C4-2B (cell line): ENCODE measurements around the gene SLC9A9.

Experiments used
- H3K27ac ChIP-seq: fragments of 450-650 bp; 2 replicates; pipeline ENCODE4 v1.5.1; 2017
- ZFX ChIP-seq: fragments of 450-650 bp; IDR thresholded peaks from 2 replicates; pipeline ENCODE4 v1.6.1; 2017
- TF ChIP-seq, protein P1 (sequence below): fragments of 450-650 bp; conservative IDR thresholded peaks from 2 replicates; pipeline ENCODE4 v1.5.1; 2017; ENCODE audit warnings: mild to moderate bottlenecking

The SLC9A9 gene

DNA sequence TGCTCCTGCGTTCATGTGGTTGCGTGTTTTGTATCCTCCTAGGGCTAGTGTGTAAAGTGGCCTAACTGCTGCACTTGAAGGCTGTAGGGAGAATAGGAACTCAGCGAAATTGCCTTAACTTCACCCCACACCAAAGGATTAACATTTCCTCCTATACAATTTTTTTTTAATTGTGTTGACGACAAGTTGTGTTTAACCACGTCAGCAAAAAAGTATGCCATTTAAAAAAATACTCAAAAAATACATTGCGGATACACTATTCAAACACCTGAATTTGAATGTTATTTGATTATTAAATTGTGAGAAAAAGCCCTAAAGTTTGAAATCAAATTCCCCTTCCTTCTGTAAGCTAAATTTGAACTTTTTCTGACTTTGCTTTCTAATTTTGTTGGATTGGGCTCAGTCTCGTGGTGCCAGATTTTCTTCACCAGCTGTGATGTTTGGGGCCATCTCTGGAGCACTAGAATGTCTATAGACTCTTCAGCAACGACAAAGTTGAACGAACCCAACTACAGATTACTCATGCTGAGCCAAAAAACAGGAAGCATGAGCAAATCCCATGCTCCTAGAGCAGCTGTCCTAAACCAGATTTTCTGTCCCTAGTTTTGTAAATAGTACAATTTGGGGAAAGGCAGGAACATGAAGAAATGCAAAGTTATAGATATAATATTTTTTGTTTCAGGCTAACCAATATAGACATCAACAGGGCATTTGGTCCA is 8.1 kb upstream of the SLC9A9 start:
- TF ChIP-seq, protein P1, sequence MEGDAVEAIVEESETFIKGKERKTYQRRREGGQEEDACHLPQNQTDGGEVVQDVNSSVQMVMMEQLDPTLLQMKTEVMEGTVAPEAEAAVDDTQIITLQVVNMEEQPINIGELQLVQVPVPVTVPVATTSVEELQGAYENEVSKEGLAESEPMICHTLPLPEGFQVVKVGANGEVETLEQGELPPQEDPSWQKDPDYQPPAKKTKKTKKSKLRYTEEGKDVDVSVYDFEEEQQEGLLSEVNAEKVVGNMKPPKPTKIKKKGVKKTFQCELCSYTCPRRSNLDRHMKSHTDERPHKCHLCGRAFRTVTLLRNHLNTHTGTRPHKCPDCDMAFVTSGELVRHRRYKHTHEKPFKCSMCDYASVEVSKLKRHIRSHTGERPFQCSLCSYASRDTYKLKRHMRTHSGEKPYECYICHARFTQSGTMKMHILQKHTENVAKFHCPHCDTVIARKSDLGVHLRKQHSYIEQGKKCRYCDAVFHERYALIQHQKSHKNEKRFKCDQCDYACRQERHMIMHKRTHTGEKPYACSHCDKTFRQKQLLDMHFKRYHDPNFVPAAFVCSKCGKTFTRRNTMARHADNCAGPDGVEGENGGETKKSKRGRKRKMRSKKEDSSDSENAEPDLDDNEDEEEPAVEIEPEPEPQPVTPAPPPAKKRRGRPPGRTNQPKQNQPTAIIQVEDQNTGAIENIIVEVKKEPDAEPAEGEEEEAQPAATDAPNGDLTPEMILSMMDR, result no peak
- TF ChIP-seq ZFX, result no peak
- no peak overlapping the region for H3K27ac ChIP-seq

- TF ChIP-seq, protein P1, result no peak
- no peak overlapping the region for H3K27ac ChIP-seq
Observed at GRCh38 chr3:143855183-143855582, 6.9 kb upstream of the SLC9A9 start.

DNA sequence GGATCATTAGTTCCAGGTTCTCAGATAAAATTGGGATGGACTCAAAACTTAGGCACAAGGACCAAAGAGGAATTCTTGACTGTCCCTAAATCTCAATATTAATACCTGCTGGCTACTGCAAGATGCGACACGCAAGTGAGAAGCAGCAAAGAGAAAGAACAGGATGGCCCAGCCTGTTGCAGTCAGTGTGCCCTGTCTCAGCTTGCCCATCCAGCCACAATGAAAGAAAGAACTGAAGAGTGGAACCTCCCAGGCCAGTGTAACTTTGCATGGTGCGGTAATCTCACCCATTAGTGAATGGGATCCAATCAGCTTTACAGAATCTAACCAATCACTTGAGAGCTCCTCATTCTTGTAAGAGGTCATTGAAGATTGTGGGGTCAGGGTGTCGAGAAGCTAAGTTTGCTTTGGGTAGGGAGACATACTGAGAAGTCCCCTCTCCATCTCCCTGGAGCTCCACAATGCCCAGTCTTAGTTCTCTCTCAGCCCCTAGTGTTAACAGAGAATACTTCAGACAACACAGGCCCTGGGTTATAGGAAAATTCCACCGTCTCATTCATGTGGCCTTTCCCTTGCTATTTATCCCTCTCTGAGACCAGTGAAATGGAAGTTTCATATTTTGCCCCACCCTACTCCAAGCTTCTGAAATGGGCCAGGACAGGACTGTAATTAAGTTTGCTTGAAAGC is 3.2 kb upstream of the SLC9A9 start:
- no peak for TF ChIP-seq ZFX
- TF ChIP-seq, protein P1, result no peak
- no peak overlapping the region for H3K27ac ChIP-seq

DNA sequence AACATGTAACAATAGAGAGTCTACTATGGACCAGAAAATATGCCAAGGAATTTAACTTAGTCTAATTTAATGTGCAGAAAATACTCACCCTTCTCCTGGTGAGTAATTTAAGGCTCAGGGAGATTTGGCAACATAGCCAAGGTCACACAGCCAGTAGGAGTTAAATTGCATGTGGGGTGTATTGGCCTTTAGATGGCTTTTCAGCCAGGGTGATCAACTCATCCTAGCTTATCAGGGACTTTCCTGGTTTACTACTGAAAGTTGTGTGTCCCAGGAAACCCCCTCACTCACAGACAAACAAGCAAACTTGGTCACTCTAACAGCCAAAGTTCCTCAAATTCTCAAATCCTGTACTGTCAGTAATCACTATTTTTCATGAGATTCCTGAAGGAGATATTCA is 2.6 kb upstream of the SLC9A9 start:
- no peak overlapping the region for H3K27ac ChIP-seq
- TF ChIP-seq, protein P1, result no peak
- no peak for TF ChIP-seq ZFX

DNA sequence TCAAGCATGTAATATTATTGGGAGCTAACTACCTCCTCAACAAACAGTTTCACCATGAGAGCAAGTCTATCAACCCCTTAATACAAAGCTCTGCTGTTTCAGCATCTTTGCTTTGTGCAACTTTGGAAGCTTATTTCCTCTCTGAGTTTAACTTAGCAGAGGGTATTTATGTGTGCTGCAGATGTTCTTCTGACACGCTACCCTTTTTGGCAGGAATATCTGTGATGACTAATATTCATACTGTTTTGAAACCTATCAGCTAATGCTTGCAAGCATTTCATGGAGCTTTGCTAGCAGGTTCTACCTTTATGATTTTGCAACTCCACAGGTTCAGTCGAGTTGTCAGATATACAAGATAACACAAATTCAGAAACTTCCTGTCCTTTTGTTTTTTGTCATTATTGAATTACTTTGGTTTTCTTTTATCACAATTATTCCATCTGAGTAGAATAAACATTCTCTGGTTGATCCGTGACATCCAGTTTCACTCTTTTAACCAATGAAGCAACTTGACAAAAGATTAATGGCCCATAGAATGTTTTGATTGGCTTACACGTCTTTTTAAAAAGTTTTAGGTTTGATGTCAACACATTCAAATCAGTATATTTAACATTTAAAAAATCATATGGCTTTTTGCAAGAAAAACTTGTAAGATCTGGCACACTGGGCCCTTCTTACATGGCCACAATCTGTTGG is 1.7 kb upstream of the SLC9A9 start:
- TF ChIP-seq, protein P1, result no peak
- TF ChIP-seq ZFX, result no peak
- no peak overlapping the region for H3K27ac ChIP-seq

- no peak overlapping the region for H3K27ac ChIP-seq
- TF ChIP-seq, protein P1, result no peak
- no peak for TF ChIP-seq ZFX
Observed at GRCh38 chr3:143848704-143849103, 436 bp upstream of the SLC9A9 start.

DNA sequence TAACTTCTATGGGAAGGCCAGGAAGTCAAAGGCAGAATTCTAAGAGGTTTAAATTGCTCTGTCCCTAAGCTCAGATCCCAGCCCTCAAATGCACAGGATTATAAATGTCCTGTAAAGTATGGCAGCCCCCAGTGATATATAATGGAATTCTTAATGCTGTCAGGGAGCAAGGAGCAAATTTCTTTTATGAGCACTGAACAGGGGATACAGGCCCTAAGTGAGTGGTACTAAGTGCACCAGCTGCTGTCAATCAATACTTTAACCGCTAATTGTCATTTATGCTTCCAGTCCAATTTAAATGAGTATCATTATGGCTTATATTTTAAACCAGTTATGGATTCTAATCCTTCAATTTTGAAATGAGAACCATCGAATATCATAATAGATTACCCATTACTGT is 4.7 kb downstream of the SLC9A9 start:
- H3K27ac ChIP-seq, result no peak overlapping the region
- TF ChIP-seq, protein P1, result no peak
- TF ChIP-seq ZFX, result no peak
